ENCODE measurements around the gene SLC8A2. TPM values are rescaled to one million over a fixed set of nuclear protein-coding genes. Genes with fewer than 3 reads are reported as not detected.

The SLC8A2 gene
- total and polyA plus RNA-seq, 3 experiments from 2014 or later = not detected

- Mint-ChIP-seq H3K36me3 (no peaks in the 10 kb centered on the region), H3K27me3 (peaks cover 48 to 72% of the 10 kb centered on the region in 2 donors), H3K4me1 (peaks cover 44 to 57% (median 54%) of the 10 kb centered on the region in 3 donors), H3K27ac (peak overlapping the region in 1 of 8 donors; percentile 22), H3K4me3 (peak overlapping the region in 6 of 7 donors; percentile 65 to 80 (median 74)), H3K9me3 (peaks cover 0 to 2% (median 0%) of the 10 kb centered on the region in 5 donors)
- peaks cover 31% of the 10 kb centered on the region for H3K27me3 ChIP-seq (ENCODE audit: insufficient read depth, low read length, poor library complexity, severe bottlenecking)
- peak overlapping the region; percentile 21 for H3K4me3 ChIP-seq (ENCODE audit: low read length)
- H3K9me3 ChIP-seq (ENCODE audit: low read length) = no peaks in the 10 kb centered on the region
- H3K27ac ChIP-seq (ENCODE audit: low read depth, low read length) = peak overlapping the region; percentile 38
- ChIA-PET POLR2A (no interaction called here), CTCF (interaction anchor here (0.8 to 1.7 kb wide), 3 partner anchors 10 to 19 kb away, joined by 3 to 5 read pairs (median 5); no protein-coding TSS in a partner anchor)
- H3K36me3 ChIP-seq (ENCODE audit: insufficient read depth, low read length) = no peaks in the 10 kb centered on the region
- DNase-seq = no peak
- H3K4me1 ChIP-seq (ENCODE audit: insufficient read depth, low read length) = peaks cover 45% of the 10 kb centered on the region
These were observed 24.9 kb downstream of the SLC8A2 start for GRCh38 chr19:47446534-47447469.

DNA sequence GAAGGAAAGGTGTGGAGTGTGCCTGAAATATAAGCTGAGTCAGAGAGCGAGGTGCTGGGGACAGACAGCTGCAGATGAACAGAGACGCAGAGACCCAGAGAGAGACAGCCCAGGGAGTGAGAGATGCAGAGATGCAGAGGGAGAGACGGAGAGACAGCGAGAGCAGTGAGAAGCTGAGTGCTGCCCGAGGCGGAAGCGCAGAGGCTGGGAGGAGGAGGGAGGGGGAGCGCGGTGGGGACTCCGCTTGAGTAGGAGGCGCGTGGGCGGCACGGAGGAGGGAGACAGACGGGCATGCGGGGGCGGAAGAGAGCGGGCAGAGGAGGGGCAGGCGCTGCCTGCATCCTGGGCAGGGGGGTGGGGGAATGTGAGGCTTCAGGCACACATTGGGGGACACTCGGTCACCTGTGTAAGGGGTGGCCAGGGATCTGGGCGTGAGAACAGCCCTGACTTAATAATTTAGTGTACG lies 25.7 kb downstream of the SLC8A2 start:
- DNase-seq = peak; percentile 56 to 79 (median 64)
- POLR2A ChIA-PET = interaction anchor here (0.6 kb wide), 1 partner anchor 77 kb away, joined by 7 read pairs; no protein-coding TSS in a partner anchor
- Mint-ChIP-seq H3K27me3 (peaks cover 47 to 75% of the 10 kb centered on the region in 2 donors), H3K4me1 (peaks cover 44 to 57% (median 54%) of the 10 kb centered on the region in 3 donors), H3K27ac (peak overlapping the region in 2 of 8 donors; percentile 23 to 52), H3K36me3 (no peaks in the 10 kb centered on the region), H3K4me3 (peak overlapping the region; percentile 2 to 80 (median 74)), H3K9me3 (peaks cover 0 to 2% (median 0%) of the 10 kb centered on the region in 5 donors)
- H3K36me3 ChIP-seq (ENCODE audit: insufficient read depth, low read length) = no peaks in the 10 kb centered on the region
- CTCF ChIA-PET = interaction anchor here (0.8 to 1.4 kb wide), 2 partner anchors 9 to 18 kb away, joined by 3 to 5 read pairs; no protein-coding TSS in a partner anchor
- H3K27ac ChIP-seq (ENCODE audit: low read depth, low read length) = no peak overlapping the region
- H3K4me3 ChIP-seq (ENCODE audit: low read length) = peak overlapping the region; percentile 44
- peaks cover 31% of the 10 kb centered on the region for H3K27me3 ChIP-seq (ENCODE audit: insufficient read depth, low read length, poor library complexity, severe bottlenecking)
- no peaks in the 10 kb centered on the region for H3K9me3 ChIP-seq (ENCODE audit: low read length)
- H3K4me1 ChIP-seq (ENCODE audit: insufficient read depth, low read length) = peaks cover 45% of the 10 kb centered on the region

DNA sequence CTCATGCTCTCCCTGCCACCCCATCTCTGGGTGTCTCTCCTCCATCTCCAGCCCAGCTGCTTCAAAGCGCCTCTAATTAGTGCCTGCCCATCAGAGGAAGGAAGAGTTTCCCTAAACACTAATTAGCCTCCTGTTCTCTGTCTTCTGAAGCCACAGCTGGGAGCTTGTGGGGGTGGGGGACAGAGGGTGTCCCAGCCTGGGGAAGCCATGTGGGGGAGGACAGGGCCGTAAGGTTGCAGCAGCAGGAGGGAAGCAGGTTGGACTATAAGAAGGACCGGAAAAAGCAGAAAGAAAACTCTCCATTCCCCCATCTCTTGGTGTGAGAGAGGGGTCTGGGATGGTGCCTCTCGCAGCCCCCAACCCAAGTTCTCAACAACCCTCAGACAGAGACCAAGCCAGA lies 26.2 kb downstream of the SLC8A2 start:
- peak overlapping the region; percentile 2 to 80 (median 75) for H3K4me3 Mint-ChIP-seq
- peaks cover 44 to 57% (median 54%) of the 10 kb centered on the region in 3 donors for H3K4me1 Mint-ChIP-seq
- H3K4me1 ChIP-seq (ENCODE audit: insufficient read depth, low read length) = peaks cover 45% of the 10 kb centered on the region
- peak overlapping the region; percentile 44 for H3K4me3 ChIP-seq (ENCODE audit: low read length)
- DNase-seq = no peak
- peaks cover 0 to 2% (median 0%) of the 10 kb centered on the region in 5 donors for H3K9me3 Mint-ChIP-seq
- H3K36me3 Mint-ChIP-seq = no peaks in the 10 kb centered on the region
- H3K27ac Mint-ChIP-seq = peak overlapping the region in 1 of 8 donors; percentile 77
- H3K27me3 Mint-ChIP-seq = peaks cover 45 to 76% of the 10 kb centered on the region in 2 donors
- ChIA-PET POLR2A (interaction anchor here (0.6 kb wide), 1 partner anchor 78 kb away, joined by 7 read pairs; no protein-coding TSS in a partner anchor), CTCF (interaction anchor here (0.8 to 1.4 kb wide), 2 partner anchors 9 to 17 kb away, joined by 3 to 5 read pairs; no protein-coding TSS in a partner anchor)
- H3K9me3 ChIP-seq (ENCODE audit: low read length) = no peaks in the 10 kb centered on the region
- H3K27me3 ChIP-seq (ENCODE audit: insufficient read depth, low read length, poor library complexity, severe bottlenecking) = peaks cover 31% of the 10 kb centered on the region
- no peaks in the 10 kb centered on the region for H3K36me3 ChIP-seq (ENCODE audit: insufficient read depth, low read length)
- H3K27ac ChIP-seq (ENCODE audit: low read depth, low read length) = no peak overlapping the region

- POLR2A ChIA-PET = no interaction called here
- H3K4me3 Mint-ChIP-seq = peak overlapping the region in 6 of 7 donors; percentile 20 to 78 (median 52)
- peaks cover 47 to 76% of the 10 kb centered on the region in 2 donors for H3K27me3 Mint-ChIP-seq
- CTCF ChIA-PET = no interaction called here
- peak in 3 of 5 donors; percentile 24 to 55 (median 41) for DNase-seq
- H3K27ac ChIP-seq (ENCODE audit: low read depth, low read length) = no peak overlapping the region
- H3K4me1 Mint-ChIP-seq = peaks cover 44 to 57% (median 54%) of the 10 kb centered on the region in 3 donors
- peak overlapping the region in 3 of 8 donors; percentile 25 to 52 (median 32) for H3K27ac Mint-ChIP-seq
- peaks cover 31% of the 10 kb centered on the region for H3K27me3 ChIP-seq (ENCODE audit: insufficient read depth, low read length, poor library complexity, severe bottlenecking)
- H3K9me3 Mint-ChIP-seq = peaks cover 0 to 2% (median 0%) of the 10 kb centered on the region in 5 donors
- H3K36me3 ChIP-seq (ENCODE audit: insufficient read depth, low read length) = no peaks in the 10 kb centered on the region
- no peaks in the 10 kb centered on the region for H3K36me3 Mint-ChIP-seq
- H3K4me1 ChIP-seq (ENCODE audit: insufficient read depth, low read length) = peaks cover 45% of the 10 kb centered on the region
- H3K4me3 ChIP-seq (ENCODE audit: low read length) = peak overlapping the region; percentile 6
- H3K9me3 ChIP-seq (ENCODE audit: low read length) = no peaks in the 10 kb centered on the region
These were observed 27.3 kb downstream of the SLC8A2 start for GRCh38 chr19:47444388-47444821.

GRCh38 chr19:47443331-47443730 lies 28.4 kb downstream of the SLC8A2 start:
- Mint-ChIP-seq H3K36me3 (no peaks in the 10 kb centered on the region), H3K9me3 (peaks cover 0 to 2% (median 0%) of the 10 kb centered on the region in 5 donors), H3K27me3 (peaks cover 48 to 74% of the 10 kb centered on the region in 2 donors), H3K4me1 (peaks cover 44 to 50% (median 49%) of the 10 kb centered on the region in 3 donors), H3K4me3 (peak overlapping the region in 5 of 7 donors; percentile 34 to 71 (median 45)), H3K27ac (peak overlapping the region in 1 of 8 donors; percentile 22)
- no peak for DNase-seq
- ChIA-PET CTCF (no interaction called here), POLR2A (no interaction called here)
- Histone ChIP-seq H3K4me3 (ENCODE audit: low read length) (no peak overlapping the region), H3K9me3 (ENCODE audit: low read length) (no peaks in the 10 kb centered on the region), H3K27ac (ENCODE audit: low read depth, low read length) (no peak overlapping the region), H3K27me3 (ENCODE audit: insufficient read depth, low read length, poor library complexity, severe bottlenecking) (peaks cover 32% of the 10 kb centered on the region), H3K4me1 (ENCODE audit: insufficient read depth, low read length) (peaks cover 45% of the 10 kb centered on the region), H3K36me3 (ENCODE audit: insufficient read depth, low read length) (no peaks in the 10 kb centered on the region)

DNA sequence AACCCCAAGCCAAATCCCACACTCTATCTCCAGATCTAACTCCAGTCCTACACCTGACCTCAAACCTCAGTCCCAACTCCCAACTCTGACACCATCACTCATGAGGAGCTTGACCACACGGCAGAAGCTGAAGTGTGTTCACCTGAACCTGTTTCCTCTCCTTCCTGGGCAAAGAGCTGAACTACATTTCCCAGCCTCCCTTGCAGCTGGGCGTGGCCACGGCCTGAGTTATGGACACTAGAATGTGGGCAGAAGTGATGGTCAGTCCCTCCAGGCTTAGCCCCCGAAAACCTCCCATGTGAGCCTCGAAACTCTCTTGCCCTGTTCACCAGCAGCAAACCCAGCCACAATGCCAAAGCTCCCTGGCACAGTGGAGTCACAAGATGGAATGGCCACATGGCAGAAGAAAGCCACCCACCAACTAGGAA lies 32.9 kb downstream of the SLC8A2 start:
- H3K27me3 Mint-ChIP-seq = peaks cover 39 to 71% of the 10 kb centered on the region in 2 donors
- H3K4me1 Mint-ChIP-seq = peaks cover 26 to 33% (median 30%) of the 10 kb centered on the region in 3 donors
- no peak overlapping the region for H3K4me3 Mint-ChIP-seq
- H3K27ac ChIP-seq (ENCODE audit: low read depth, low read length) = no peak overlapping the region
- ChIA-PET CTCF (interaction anchor here (1.3 to 9.7 kb wide), 2 partner anchors 10 to 263 kb away, joined by 4 to 179 read pairs; no protein-coding TSS in a partner anchor), POLR2A (no interaction called here)
- H3K4me3 ChIP-seq (ENCODE audit: low read length) = no peak overlapping the region
- H3K9me3 Mint-ChIP-seq = no peaks in the 10 kb centered on the region
- H3K27me3 ChIP-seq (ENCODE audit: insufficient read depth, low read length, poor library complexity, severe bottlenecking) = peaks cover 26% of the 10 kb centered on the region
- no peaks in the 10 kb centered on the region for H3K9me3 ChIP-seq (ENCODE audit: low read length)
- no peak for DNase-seq
- no peaks in the 10 kb centered on the region for H3K36me3 Mint-ChIP-seq
- no peaks in the 10 kb centered on the region for H3K36me3 ChIP-seq (ENCODE audit: insufficient read depth, low read length)
- peaks cover 13% of the 10 kb centered on the region for H3K4me1 ChIP-seq (ENCODE audit: insufficient read depth, low read length)
- H3K27ac Mint-ChIP-seq = no peak overlapping the region

DNA sequence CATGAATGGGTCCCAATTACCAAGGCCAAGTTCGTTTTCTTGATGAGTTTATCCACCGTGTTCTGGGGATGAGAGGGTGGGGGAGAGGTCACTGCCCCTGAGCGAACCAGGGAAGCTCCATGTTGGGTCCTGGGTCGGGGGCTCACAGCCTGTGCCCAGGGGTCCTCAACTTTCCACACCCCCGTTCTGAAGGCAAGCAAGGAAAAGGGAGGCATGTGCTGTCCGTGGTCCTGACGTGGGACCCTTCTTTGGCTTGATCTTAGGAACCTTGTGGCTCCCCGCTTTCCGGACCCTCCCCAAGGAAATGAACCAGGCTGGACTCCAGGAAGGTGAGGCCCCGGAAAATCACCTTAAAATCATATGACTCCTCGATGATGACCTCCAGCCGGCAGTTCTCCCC lies 34.2 kb downstream of the SLC8A2 start:
- Histone ChIP-seq H3K27me3 (ENCODE audit: insufficient read depth, low read length, poor library complexity, severe bottlenecking) (peaks cover 16% of the 10 kb centered on the region), H3K27ac (ENCODE audit: low read depth, low read length) (no peak overlapping the region), H3K36me3 (ENCODE audit: insufficient read depth, low read length) (no peaks in the 10 kb centered on the region), H3K4me1 (ENCODE audit: insufficient read depth, low read length) (peaks cover 5% of the 10 kb centered on the region), H3K4me3 (ENCODE audit: low read length) (no peak overlapping the region), H3K9me3 (ENCODE audit: low read length) (no peaks in the 10 kb centered on the region)
- H3K27me3 Mint-ChIP-seq = peaks cover 38 to 72% of the 10 kb centered on the region in 2 donors
- DNase-seq = no peak
- peaks cover 15 to 23% (median 20%) of the 10 kb centered on the region in 3 donors for H3K4me1 Mint-ChIP-seq
- H3K27ac Mint-ChIP-seq = no peak overlapping the region
- H3K36me3 Mint-ChIP-seq = no peaks in the 10 kb centered on the region
- no peaks in the 10 kb centered on the region for H3K9me3 Mint-ChIP-seq
- CTCF ChIA-PET = interaction anchor here (1.0 to 9.7 kb wide), 5 partner anchors 78 to 264 kb away, joined by 5 to 179 read pairs (median 6); partner anchors contain the start of gene NAPA
- POLR2A ChIA-PET = no interaction called here
- no peak overlapping the region for H3K4me3 Mint-ChIP-seq
